IMR-90 (cell line): ENCODE measurements around the gene LDLRAD4. TPM values are rescaled to one million over a fixed set of nuclear protein-coding genes. Genes with fewer than 3 reads are reported as not detected.

ENCODE experiments used
- ATAC-seq: fragments of 200-7000 bp; cut with Tn5 transposase; 2 replicates; pipeline ENCODE4 v1.9.1; 2020; ENCODE audit warnings: low read depth, mild to moderate bottlenecking, moderate library complexity
- BruUV-seq: library from RNA; stranded (reverse); fragments of 400-500 nt; replicated peaks from 2 replicates; lab custom pipeline; 2021; lab: Mats Ljungman, UMichigan
- CTCF ChIA-PET: fragments of 300-600 bp; formaldehyde crosslinking; extraction: SDS; loops from one replicate; lab custom pipeline; 2021; ENCODE audit warnings: antibody characterized with exemption; lab: Yijun Ruan, JAX
- POLR2A ChIA-PET: fragments of 300-600 bp; sonication (Branson Sonifier 250); formaldehyde crosslinking; loops from one replicate; lab custom pipeline; 2022; ENCODE audit warnings: antibody characterized with exemption; ENCODE audit not compliant: unreplicated experiment; lab: Charles Lee
- DNase-seq: peaks from one replicate; pipeline ENCODE4 v3.0.0; 2013
- H2AFZ ChIP-seq: replicated peaks from 2 replicates; pipeline ENCODE3; 2013; ENCODE audit warnings: low read length, mild to moderate bottlenecking; ENCODE audit not compliant: poor library complexity
- H2AK5ac ChIP-seq: 2 replicates; pipeline ENCODE4 v1.6.1; 2013; ENCODE audit warnings: low read depth, low read length, inconsistent platforms
- H2AK9ac ChIP-seq: replicated peaks from 2 replicates; pipeline ENCODE3; 2013; ENCODE audit warnings: mild to moderate bottlenecking, low read depth, low read length, moderate library complexity; ENCODE audit not compliant: poor library complexity
- H2BK120ac ChIP-seq: 2 replicates; pipeline ENCODE4 v1.6.1; 2013; ENCODE audit warnings: low read depth, low read length, inconsistent platforms
- H2BK15ac ChIP-seq: 3 replicates; pipeline ENCODE4 v1.6.1; 2013; ENCODE audit warnings: low read depth, low read length, inconsistent platforms
- H2BK20ac ChIP-seq: 2 replicates; pipeline ENCODE4 v1.6.1; 2013; ENCODE audit warnings: low read depth, mild to moderate bottlenecking, inconsistent platforms, low read length, moderate library complexity
- H2BK5ac ChIP-seq: 2 replicates; pipeline ENCODE4 v1.6.1; 2013; ENCODE audit warnings: mild to moderate bottlenecking, low read depth, low read length, inconsistent platforms; ENCODE audit not compliant: poor library complexity, severe bottlenecking
- H3K14ac ChIP-seq: replicated peaks from 2 replicates; pipeline ENCODE4 v1.6.1; 2013; ENCODE audit warnings: low read depth, low read length, inconsistent platforms
- H3K18ac ChIP-seq: 2 replicates; pipeline ENCODE4 v1.6.1; 2013; ENCODE audit warnings: low read depth, low read length, control low read depth
- H3K23ac ChIP-seq: 2 replicates; pipeline ENCODE4 v1.6.1; 2013; ENCODE audit warnings: low read depth, low read length, inconsistent platforms
- H3K27ac ChIP-seq: 2 replicates; pipeline ENCODE4 v1.5.1; 2013; ENCODE audit warnings: mild to moderate bottlenecking, control low read depth, low read length; ENCODE audit not compliant: insufficient read depth
- H3K27me3 ChIP-seq: 2 replicates; pipeline ENCODE4 v1.6.1; 2013; ENCODE audit warnings: low read length; ENCODE audit not compliant: control insufficient read depth, insufficient read depth
- H3K36me3 ChIP-seq: 2 replicates; pipeline ENCODE4 v1.6.1; 2013; ENCODE audit warnings: low read length, mixed read lengths; ENCODE audit not compliant: control insufficient read depth, insufficient read depth
- H3K4ac ChIP-seq: 2 replicates; pipeline ENCODE4 v1.6.1; 2013; ENCODE audit warnings: low read depth, low read length, inconsistent platforms
- H3K4me1 ChIP-seq: 2 replicates; pipeline ENCODE4 v1.6.1; 2013; ENCODE audit warnings: low read length, mixed read lengths; ENCODE audit not compliant: control insufficient read depth, insufficient read depth
- H3K4me2 ChIP-seq: 2 replicates; pipeline ENCODE4 v1.6.1; 2013; ENCODE audit warnings: low read depth, mild to moderate bottlenecking, control low read depth, low read length, moderate library complexity
- H3K4me3 ChIP-seq: 2 replicates; pipeline ENCODE4 v1.5.1; 2013; ENCODE audit warnings: low read depth, mild to moderate bottlenecking, control low read depth, low read length, moderate library complexity; ENCODE audit not compliant: insufficient read depth
- H3K56ac ChIP-seq: 2 replicates; pipeline ENCODE4 v1.6.1; 2013; ENCODE audit warnings: low read length, inconsistent platforms; ENCODE audit not compliant: insufficient read depth; ENCODE audit errors: extremely low read depth
- H3K79me1 ChIP-seq, 2 experiments: 2 replicates each; pipeline ENCODE4 v1.6.1; 2013; ENCODE audit warnings: low read length in 2 of 2, inconsistent platforms in 1 of 2, low read depth in 1 of 2
- H3K9ac ChIP-seq: 2 replicates; pipeline ENCODE4 v1.6.1; 2013; ENCODE audit warnings: low read depth, low read length, control low read depth
- H3K9me1 ChIP-seq: 2 replicates; pipeline ENCODE4 v1.6.1; 2013; ENCODE audit warnings: low read length, inconsistent platforms; ENCODE audit not compliant: insufficient read depth
- H3K9me3 ChIP-seq: 2 replicates; pipeline ENCODE4 v1.6.1; 2013; ENCODE audit warnings: low read length; ENCODE audit not compliant: control insufficient read depth, insufficient read depth
- H4K20me1 ChIP-seq: 2 replicates; pipeline ENCODE4 v1.6.1; 2013; ENCODE audit warnings: low read length, inconsistent platforms; ENCODE audit not compliant: insufficient read depth
- H4K5ac ChIP-seq: 2 replicates; pipeline ENCODE4 v1.6.1; 2013; ENCODE audit warnings: mild to moderate bottlenecking, low read depth, low read length, control low read depth
- H4K8ac ChIP-seq, 2 experiments: 2 replicates each; pipeline ENCODE4 v1.6.1; 2013; ENCODE audit warnings: low read depth in 2 of 2, low read length in 2 of 2, control low read depth in 1 of 2, inconsistent platforms in 1 of 2
- H4K91ac ChIP-seq: 2 replicates; pipeline ENCODE4 v1.6.1; 2013; ENCODE audit warnings: low read depth, low read length, inconsistent platforms; ENCODE audit not compliant: insufficient read depth
- BHLHE40 ChIP-seq: fragments of 150-350 bp; IDR thresholded peaks from 2 replicates; pipeline ENCODE4 v1.6.1; 2016; ENCODE audit warnings: mild to moderate bottlenecking, low read depth, low read length
- CEBPB ChIP-seq: IDR thresholded peaks from 2 replicates; pipeline ENCODE4 v1.6.1; 2012; ENCODE audit warnings: low read depth, low read length, improper control_type of control experiment
- CHD1 ChIP-seq: IDR thresholded peaks from 2 replicates; pipeline ENCODE4 v1.6.1; 2012; ENCODE audit warnings: low read depth, low read length, improper control_type of control experiment
- MAFK ChIP-seq: IDR thresholded peaks from 2 replicates; pipeline ENCODE4 v1.6.1; 2012; ENCODE audit warnings: low read depth, low read length, improper control_type of control experiment
- MAZ ChIP-seq: IDR thresholded peaks from 2 replicates; pipeline ENCODE4 v1.6.1; 2012; ENCODE audit warnings: low read depth, mild to moderate bottlenecking, low read length, improper control_type of control experiment, moderate library complexity, borderline replicate concordance
- MXI1 ChIP-seq: IDR thresholded peaks from 2 replicates; pipeline ENCODE4 v1.6.1; 2012; ENCODE audit warnings: low read depth, mild to moderate bottlenecking, low read length, moderate library complexity, borderline replicate concordance
- NFE2L2 ChIP-seq: fragments of 150-350 bp; IDR thresholded peaks from 2 replicates; pipeline ENCODE4 v1.6.1; 2016; ENCODE audit warnings: low read depth, mild to moderate bottlenecking, low read length
- POLR2A ChIP-seq: IDR thresholded peaks from 2 replicates; pipeline ENCODE4 v1.6.1; 2012; ENCODE audit warnings: mild to moderate bottlenecking, low read depth, low read length
- RAD21 ChIP-seq: IDR thresholded peaks from 2 replicates; pipeline ENCODE4 v1.6.1; 2012; ENCODE audit warnings: low read length, improper control_type of control experiment
- RCOR1 ChIP-seq: IDR thresholded peaks from 2 replicates; pipeline ENCODE4 v1.6.1; 2012; ENCODE audit warnings: mild to moderate bottlenecking, low read length, improper control_type of control experiment; ENCODE audit not compliant: insufficient replicate concordance
- RFX5 ChIP-seq: IDR thresholded peaks from 2 replicates; pipeline ENCODE4 v1.8.0; 2012; ENCODE audit warnings: low read depth, mild to moderate bottlenecking, low read length, moderate library complexity
- SMC3 ChIP-seq: fragments of 150-350 bp; IDR thresholded peaks from 2 replicates; pipeline ENCODE4 v1.6.1; 2016; ENCODE audit warnings: low read depth, mild to moderate bottlenecking, antibody characterized with exemption, low read length, moderate library complexity
- WGBS, 2 experiments: methylation state at CpG; one replicate each; pipeline versions ENCODE4 v1.1.5 to v1.1.7; 2013; ENCODE audit warnings: missing lambda C conversion rate in 2 of 2; ENCODE audit not compliant: insufficient read length in 1 of 2; ENCODE audit errors: extremely low coverage in 2 of 2; 5-methylcytosine and 5-hydroxymethylcytosine counted together
- dilution Hi-C: fragments of 300-500 bp; cut with HindIII; formaldehyde crosslinking; loops from one replicate; pipeline ENCODE4 v1.14.3; 2018; ENCODE audit warnings: low sequenced_read_pairs; ENCODE audit not compliant: unreplicated experiment
- in situ Hi-C: fragments of 300-500 bp; cut with MboI; formaldehyde crosslinking; loops from 3 replicates; pipeline ENCODE4 v1.14.3; 2019; ENCODE audit warnings: low sequenced_read_pairs, inconsistent platforms, mixed read lengths
- intact Hi-C: fragments of 100-400 bp; cut with micrococcal nuclease; formaldehyde crosslinking; loops from 2 replicates; pipeline ENCODE4 v1.10.0; 2022
- polyA plus RNA-seq, 3 experiments: library from polyadenylated mRNA; depleted of rRNA; stranded (reverse); fragments of >200 nt; gene quantifications; 2 replicates each; pipeline ENCODE4 v1.2.3, GENCODE V29; 2012; ENCODE audit warnings: low replicate concordance in 1 of 3
- total RNA-seq: library from RNA; depleted of rRNA; stranded (reverse); fragments of >200 nt; gene quantifications from 2 replicates; pipeline ENCODE4 v1.2.3, GENCODE V29; 2012
- TF ChIP-seq, protein P1 (sequence below): fragments of 150-350 bp; IDR thresholded peaks from 2 replicates; pipeline ENCODE4 v1.6.1; 2017; ENCODE audit warnings: mild to moderate bottlenecking, antibody characterized with exemption, low read length, low read depth
- TF ChIP-seq, protein P2 (sequence below): conservative IDR thresholded peaks from 2 replicates; pipeline ENCODE4 v1.5.1; 2012; ENCODE audit warnings: mild to moderate bottlenecking, low read depth, low read length, improper control_type of control experiment
- TF ChIP-seq, protein P3 (sequence below): fragments of 150-350 bp; IDR thresholded peaks from 2 replicates; pipeline ENCODE4 v1.6.1; 2016; ENCODE audit warnings: low read depth, mild to moderate bottlenecking, low read length, moderate library complexity, borderline replicate concordance

Gene LDLRAD4
- total and polyA plus RNA-seq, 2 of the 4 experiments (the other 2 are of a cell fraction) = not detected

DNA sequence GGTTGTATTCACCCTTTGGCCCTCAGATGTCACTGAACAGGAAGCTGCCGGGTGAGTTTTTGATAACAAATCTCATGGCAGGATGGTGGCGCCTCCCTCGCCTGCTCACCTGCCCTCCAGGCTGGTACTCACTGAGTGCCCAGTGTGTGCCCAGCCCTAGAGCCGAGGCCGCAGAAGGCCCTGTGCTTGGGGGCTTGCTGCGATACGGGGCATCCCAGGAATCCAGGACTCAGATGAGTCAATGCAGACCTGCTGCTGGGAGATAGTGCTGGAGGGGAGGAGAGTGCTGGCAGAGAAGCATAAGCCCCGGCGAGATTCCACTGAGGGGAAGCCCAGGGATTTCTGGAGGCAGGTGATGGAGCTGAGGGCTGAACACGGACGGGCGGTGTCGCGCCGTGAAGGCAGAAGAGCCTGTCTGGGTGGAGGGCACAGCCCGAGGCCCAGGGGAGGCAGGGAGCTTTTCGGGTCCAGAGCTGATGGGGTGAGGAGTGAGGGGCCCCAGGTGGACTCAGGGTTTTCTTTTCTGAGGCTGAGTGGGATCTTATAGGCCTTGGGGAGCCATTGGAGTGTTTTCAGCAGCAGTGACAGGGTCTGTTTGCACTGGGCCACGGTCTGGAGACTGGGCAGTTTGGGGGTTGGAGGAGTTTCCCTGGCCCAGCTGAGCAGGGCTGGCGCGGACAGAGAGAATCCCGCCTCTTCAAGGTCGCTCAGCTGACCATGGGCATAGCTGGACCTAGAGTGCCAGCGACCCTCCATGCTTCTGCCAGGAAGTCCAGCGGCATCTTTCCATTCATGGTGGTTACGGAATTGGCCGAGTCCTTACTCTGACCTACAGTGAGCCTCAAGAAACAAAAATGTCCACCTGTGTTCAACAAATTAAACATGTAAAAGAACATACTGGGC lies 35.5 kb downstream of the LDLRAD4 start:
- no peak overlapping the region for H2BK5ac ChIP-seq
- no peak overlapping the region for H4K8ac ChIP-seq
- WGBS, 2 experiments = 77% methylated on average over 13 of the region's 26 CpGs; no CpG with 5 or more reads in 1 of the 2 experiments
- ATAC-seq = no peak
- intact Hi-C loops = no loop called here
- H3K4me3 ChIP-seq = no peak overlapping the region
- no peaks in the 10 kb centered on the region for H3K79me1 ChIP-seq
- no peak overlapping the region for H2BK120ac ChIP-seq
- ChIA-PET CTCF (no interaction called here), POLR2A (no interaction called here)
- BruUV-seq = no TSS peak
- H3K4me1 ChIP-seq = no peaks in the 10 kb centered on the region
- no peak overlapping the region for H2AK9ac ChIP-seq
- no peak overlapping the region for H2AFZ ChIP-seq
- no peaks in the 10 kb centered on the region for H3K9me1 ChIP-seq
- H3K23ac ChIP-seq = no peak overlapping the region
- in situ Hi-C loops = no loop called here
- H3K9ac ChIP-seq = no peak overlapping the region
- H3K4me2 ChIP-seq = no peak overlapping the region
- H3K9me3 ChIP-seq = no peaks in the 10 kb centered on the region
- H4K20me1 ChIP-seq = no peaks in the 10 kb centered on the region
- no peak overlapping the region for H3K18ac ChIP-seq
- H3K27me3 ChIP-seq = no peaks in the 10 kb centered on the region; the same call in 1 of the 2 replicates
- H2AK5ac ChIP-seq = no peak overlapping the region
- no peak overlapping the region for H2BK15ac ChIP-seq
- H3K4ac ChIP-seq = no peak overlapping the region
- H3K14ac ChIP-seq = no peak overlapping the region
- H3K36me3 ChIP-seq = no peaks in the 10 kb centered on the region
- DNase-seq = no peak
- H2BK20ac ChIP-seq = no peak overlapping the region
- H4K5ac ChIP-seq = no peak overlapping the region
- H4K91ac ChIP-seq = no peak overlapping the region
- H3K56ac ChIP-seq = no peak overlapping the region
- dilution Hi-C loops = no loop called here
- no peak overlapping the region for H3K27ac ChIP-seq
- TF ChIP-seq MAZ (no peak), CHD1 (no peak), SMC3 (no peak), BHLHE40 (no peak), CEBPB (no peak), RCOR1 (no peak), RFX5 (no peak), MAFK (no peak), NFE2L2 (no peak), MXI1 (no peak), POLR2A (no peak), RAD21 (no peak)
- TF ChIP-seq, protein P1, sequence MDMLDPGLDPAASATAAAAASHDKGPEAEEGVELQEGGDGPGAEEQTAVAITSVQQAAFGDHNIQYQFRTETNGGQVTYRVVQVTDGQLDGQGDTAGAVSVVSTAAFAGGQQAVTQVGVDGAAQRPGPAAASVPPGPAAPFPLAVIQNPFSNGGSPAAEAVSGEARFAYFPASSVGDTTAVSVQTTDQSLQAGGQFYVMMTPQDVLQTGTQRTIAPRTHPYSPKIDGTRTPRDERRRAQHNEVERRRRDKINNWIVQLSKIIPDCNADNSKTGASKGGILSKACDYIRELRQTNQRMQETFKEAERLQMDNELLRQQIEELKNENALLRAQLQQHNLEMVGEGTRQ = no peak
- TF ChIP-seq, protein P2, sequence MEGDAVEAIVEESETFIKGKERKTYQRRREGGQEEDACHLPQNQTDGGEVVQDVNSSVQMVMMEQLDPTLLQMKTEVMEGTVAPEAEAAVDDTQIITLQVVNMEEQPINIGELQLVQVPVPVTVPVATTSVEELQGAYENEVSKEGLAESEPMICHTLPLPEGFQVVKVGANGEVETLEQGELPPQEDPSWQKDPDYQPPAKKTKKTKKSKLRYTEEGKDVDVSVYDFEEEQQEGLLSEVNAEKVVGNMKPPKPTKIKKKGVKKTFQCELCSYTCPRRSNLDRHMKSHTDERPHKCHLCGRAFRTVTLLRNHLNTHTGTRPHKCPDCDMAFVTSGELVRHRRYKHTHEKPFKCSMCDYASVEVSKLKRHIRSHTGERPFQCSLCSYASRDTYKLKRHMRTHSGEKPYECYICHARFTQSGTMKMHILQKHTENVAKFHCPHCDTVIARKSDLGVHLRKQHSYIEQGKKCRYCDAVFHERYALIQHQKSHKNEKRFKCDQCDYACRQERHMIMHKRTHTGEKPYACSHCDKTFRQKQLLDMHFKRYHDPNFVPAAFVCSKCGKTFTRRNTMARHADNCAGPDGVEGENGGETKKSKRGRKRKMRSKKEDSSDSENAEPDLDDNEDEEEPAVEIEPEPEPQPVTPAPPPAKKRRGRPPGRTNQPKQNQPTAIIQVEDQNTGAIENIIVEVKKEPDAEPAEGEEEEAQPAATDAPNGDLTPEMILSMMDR = no peak
- TF ChIP-seq, protein P3, sequence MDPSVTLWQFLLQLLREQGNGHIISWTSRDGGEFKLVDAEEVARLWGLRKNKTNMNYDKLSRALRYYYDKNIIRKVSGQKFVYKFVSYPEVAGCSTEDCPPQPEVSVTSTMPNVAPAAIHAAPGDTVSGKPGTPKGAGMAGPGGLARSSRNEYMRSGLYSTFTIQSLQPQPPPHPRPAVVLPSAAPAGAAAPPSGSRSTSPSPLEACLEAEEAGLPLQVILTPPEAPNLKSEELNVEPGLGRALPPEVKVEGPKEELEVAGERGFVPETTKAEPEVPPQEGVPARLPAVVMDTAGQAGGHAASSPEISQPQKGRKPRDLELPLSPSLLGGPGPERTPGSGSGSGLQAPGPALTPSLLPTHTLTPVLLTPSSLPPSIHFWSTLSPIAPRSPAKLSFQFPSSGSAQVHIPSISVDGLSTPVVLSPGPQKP = no peak
